Peyer's patch (tissue), 4 donors: ENCODE measurements around the gene TAS2R42. TPM values are rescaled to one million over a fixed set of nuclear protein-coding genes. Genes with fewer than 3 reads are reported as not detected.

Experiments
- DNase-seq, 3 donors: peaks; one replicate each; pipeline ENCODE4 v3.0.0-alpha.2; 2017 to 2019
- H3K27ac ChIP-seq, 4 donors: fragments of 200-600 bp; sonication (generic); one replicate each; pipeline ENCODE4 v1.5.1; 2016 to 2019
- H3K27me3 ChIP-seq, 2 donors: fragments of 200-600 bp; sonication (generic); one replicate each; pipeline ENCODE4 v1.5.1; 2019
- H3K36me3 ChIP-seq, 3 donors: fragments of 200-600 bp; sonication (generic); one replicate each; pipeline ENCODE4 v1.5.1; 2016 to 2019
- H3K4me1 ChIP-seq, 4 donors: fragments of 200-600 bp; sonication (generic); one replicate each; pipeline ENCODE4 v1.5.1; 2016 to 2019
- H3K4me3 ChIP-seq, 4 donors: fragments of 200-600 bp; sonication (generic); 1 replicate in 3 of 4; 2 replicates in 1 of 4; pipeline ENCODE4 v1.5.1; 2016 to 2019; ENCODE audit warnings: mild to moderate bottlenecking in 1 of 4
- H3K9me3 ChIP-seq, 4 donors: fragments of 200-600 bp; sonication (generic); one replicate each; pipeline ENCODE4 v1.5.1; 2016 to 2019; ENCODE audit warnings: mild to moderate bottlenecking in 1 of 4
- POLR2A ChIP-seq, 2 donors: fragments of 450-650 bp; IDR thresholded peaks; one replicate each; pipeline ENCODE4 v1.5.1; 2017; ENCODE audit warnings: antibody characterized with exemption in 2 of 2, mild to moderate bottlenecking in 2 of 2, moderate library complexity in 2 of 2
- total RNA-seq, 4 donors: library from RNA; depleted of rRNA; stranded (reverse); fragments of >200 nt; gene quantifications; one replicate each; pipeline ENCODE4 v1.1.0, GENCODE V29; 2016
- TF ChIP-seq, protein P1 (sequence below), 6 experiments: fragments of 450-650 bp in 4 of 6; fragments of 200-600 bp in 2 of 6; sonication (generic) in 1 of 6; IDR thresholded peaks; one replicate each; pipeline ENCODE4 v1.5.1; 2017 to 2019; ENCODE audit warnings: antibody characterized with exemption in 6 of 6, mild to moderate bottlenecking in 3 of 6, moderate library complexity in 1 of 6

TAS2R42 gene
- total RNA-seq, 4 donors from 2014 or later: not detected

DNA sequence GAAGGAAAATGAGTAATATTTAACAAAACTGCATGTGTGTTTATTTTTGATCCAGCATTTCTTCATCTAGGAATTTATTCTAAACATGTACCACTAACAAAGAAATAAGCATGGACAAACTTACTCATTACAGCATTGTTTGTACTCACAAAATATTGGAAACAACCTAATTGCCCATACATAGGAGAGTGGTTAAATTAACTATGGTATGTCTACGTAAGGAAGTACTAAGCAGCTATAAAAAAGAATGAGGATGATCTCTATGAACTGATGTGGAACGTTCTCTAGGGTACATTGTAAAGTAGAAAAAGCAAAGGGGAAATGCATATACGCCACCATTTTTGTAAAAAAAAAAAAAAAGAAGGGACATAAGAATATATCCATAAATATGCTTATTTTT is 17.4 kb upstream of the TAS2R42 start:
- no peak overlapping the region for H3K4me3 ChIP-seq
- no peaks in the 10 kb centered on the region for H3K36me3 ChIP-seq
- no peak for DNase-seq
- no peaks in the 10 kb centered on the region for H3K27me3 ChIP-seq
- no peaks in the 10 kb centered on the region for H3K4me1 ChIP-seq
- no peaks in the 10 kb centered on the region for H3K9me3 ChIP-seq
- TF ChIP-seq, protein P1, sequence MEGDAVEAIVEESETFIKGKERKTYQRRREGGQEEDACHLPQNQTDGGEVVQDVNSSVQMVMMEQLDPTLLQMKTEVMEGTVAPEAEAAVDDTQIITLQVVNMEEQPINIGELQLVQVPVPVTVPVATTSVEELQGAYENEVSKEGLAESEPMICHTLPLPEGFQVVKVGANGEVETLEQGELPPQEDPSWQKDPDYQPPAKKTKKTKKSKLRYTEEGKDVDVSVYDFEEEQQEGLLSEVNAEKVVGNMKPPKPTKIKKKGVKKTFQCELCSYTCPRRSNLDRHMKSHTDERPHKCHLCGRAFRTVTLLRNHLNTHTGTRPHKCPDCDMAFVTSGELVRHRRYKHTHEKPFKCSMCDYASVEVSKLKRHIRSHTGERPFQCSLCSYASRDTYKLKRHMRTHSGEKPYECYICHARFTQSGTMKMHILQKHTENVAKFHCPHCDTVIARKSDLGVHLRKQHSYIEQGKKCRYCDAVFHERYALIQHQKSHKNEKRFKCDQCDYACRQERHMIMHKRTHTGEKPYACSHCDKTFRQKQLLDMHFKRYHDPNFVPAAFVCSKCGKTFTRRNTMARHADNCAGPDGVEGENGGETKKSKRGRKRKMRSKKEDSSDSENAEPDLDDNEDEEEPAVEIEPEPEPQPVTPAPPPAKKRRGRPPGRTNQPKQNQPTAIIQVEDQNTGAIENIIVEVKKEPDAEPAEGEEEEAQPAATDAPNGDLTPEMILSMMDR (IDR thresholded peaks at IDR 0.05): no peak
- no peak for TF ChIP-seq POLR2A (IDR thresholded peaks at IDR 0.05)
- H3K27ac ChIP-seq: no peak overlapping the region

DNA sequence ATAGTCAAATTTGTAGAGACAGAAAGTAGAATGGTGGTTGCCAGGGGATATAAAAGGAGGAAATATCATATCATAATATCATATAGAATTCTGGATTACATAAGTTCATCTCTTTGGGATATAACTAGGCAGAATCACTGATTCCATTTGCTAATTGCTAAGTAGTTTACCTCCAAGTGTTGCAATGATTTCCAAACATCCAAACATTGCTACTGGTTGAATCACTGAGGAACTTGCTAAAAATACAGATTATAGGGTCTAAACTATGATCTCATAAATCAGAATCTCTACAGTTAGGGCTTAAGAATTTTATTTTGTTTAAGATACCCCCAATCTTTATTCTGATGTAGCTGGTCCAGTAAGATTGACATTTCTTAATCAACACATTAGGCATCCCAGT is 16.1 kb upstream of the TAS2R42 start:
- no peak for TF ChIP-seq POLR2A (IDR thresholded peaks at IDR 0.05)
- TF ChIP-seq, protein P1 (IDR thresholded peaks at IDR 0.05): no peak
- DNase-seq: no peak
- Histone ChIP-seq H3K4me1 (no peaks in the 10 kb centered on the region), H3K27me3 (no peaks in the 10 kb centered on the region), H3K27ac (no peak overlapping the region), H3K4me3 (no peak overlapping the region), H3K36me3 (no peaks in the 10 kb centered on the region), H3K9me3 (no peaks in the 10 kb centered on the region)

DNA sequence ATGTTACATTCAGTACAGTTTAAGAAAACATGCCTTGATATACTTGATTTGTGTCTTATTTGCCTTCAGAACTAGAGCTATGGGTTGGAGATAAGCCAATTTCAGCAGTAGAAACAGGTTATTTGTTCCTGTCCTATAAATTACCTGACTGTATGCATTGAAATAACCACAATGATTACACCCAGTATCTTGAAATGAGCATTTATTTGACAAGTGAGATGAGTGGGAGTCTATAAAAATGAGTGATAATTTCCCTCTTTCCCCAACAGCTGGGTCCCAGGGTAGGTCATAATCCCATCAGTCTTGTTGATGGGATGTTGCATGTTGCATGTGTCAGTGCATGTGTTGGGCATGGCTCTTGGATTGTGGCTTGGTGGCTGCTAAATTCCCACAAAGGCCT is 3.7 kb downstream of the TAS2R42 start:
- no peak overlapping the region for H3K4me3 ChIP-seq
- TF ChIP-seq POLR2A (IDR thresholded peaks at IDR 0.05): no peak
- TF ChIP-seq, protein P1 (IDR thresholded peaks at IDR 0.05): no peak
- H3K9me3 ChIP-seq: no peaks in the 10 kb centered on the region
- H3K36me3 ChIP-seq: no peaks in the 10 kb centered on the region
- H3K4me1 ChIP-seq: no peaks in the 10 kb centered on the region
- H3K27ac ChIP-seq: no peak overlapping the region
- DNase-seq: no peak
- no peaks in the 10 kb centered on the region for H3K27me3 ChIP-seq

DNA sequence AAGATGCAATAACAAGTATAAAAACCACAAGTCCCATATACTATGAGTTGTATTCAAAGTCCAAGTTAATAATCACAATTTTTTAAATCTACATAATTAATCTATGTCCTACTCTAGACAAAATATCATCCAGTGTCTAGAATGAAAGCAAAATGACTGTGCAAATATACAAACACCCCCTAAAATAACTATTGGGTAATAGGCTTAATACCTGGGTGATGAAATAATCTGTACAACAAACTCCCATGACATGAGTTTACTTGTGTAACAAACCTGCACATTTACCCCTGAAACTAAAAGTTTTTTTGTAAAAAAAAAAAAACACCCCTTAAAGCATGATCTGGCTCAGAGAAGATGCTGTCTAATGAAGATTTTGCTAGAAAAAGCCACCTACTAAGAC is 4.2 kb downstream of the TAS2R42 start:
- no peak overlapping the region for H3K4me3 ChIP-seq
- no peak overlapping the region for H3K27ac ChIP-seq
- TF ChIP-seq, protein P1 (IDR thresholded peaks at IDR 0.05): no peak
- no peak for TF ChIP-seq POLR2A (IDR thresholded peaks at IDR 0.05)
- H3K4me1 ChIP-seq: no peaks in the 10 kb centered on the region
- H3K36me3 ChIP-seq: no peaks in the 10 kb centered on the region
- DNase-seq: no peak
- no peaks in the 10 kb centered on the region for H3K27me3 ChIP-seq
- H3K9me3 ChIP-seq: no peaks in the 10 kb centered on the region

DNA sequence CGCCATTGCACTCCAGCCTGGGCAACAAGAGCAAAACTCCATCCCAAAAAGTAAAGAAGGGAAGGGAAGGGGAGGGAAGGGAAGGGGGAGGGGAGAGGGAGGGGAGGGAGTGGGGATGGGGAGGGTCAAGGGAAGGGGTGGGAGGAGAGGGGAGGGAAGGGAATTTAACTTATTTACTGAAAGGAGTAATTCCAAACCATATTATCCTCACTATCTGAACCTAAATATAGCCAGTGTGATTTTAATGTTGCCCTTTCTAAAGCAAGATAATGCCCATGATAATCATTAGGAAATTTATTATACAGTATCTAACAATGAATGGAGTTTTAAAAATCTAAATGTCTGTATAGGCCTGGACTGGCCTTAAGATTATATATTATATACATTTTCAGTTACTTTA is 8.5 kb downstream of the TAS2R42 start:
- no peaks in the 10 kb centered on the region for H3K27me3 ChIP-seq
- no peaks in the 10 kb centered on the region for H3K4me1 ChIP-seq
- H3K4me3 ChIP-seq: no peak overlapping the region
- H3K9me3 ChIP-seq: no peaks in the 10 kb centered on the region
- TF ChIP-seq, protein P1 (IDR thresholded peaks at IDR 0.05): no peak
- TF ChIP-seq POLR2A (IDR thresholded peaks at IDR 0.05): no peak
- H3K27ac ChIP-seq: no peak overlapping the region
- DNase-seq: no peak
- H3K36me3 ChIP-seq: no peaks in the 10 kb centered on the region

DNA sequence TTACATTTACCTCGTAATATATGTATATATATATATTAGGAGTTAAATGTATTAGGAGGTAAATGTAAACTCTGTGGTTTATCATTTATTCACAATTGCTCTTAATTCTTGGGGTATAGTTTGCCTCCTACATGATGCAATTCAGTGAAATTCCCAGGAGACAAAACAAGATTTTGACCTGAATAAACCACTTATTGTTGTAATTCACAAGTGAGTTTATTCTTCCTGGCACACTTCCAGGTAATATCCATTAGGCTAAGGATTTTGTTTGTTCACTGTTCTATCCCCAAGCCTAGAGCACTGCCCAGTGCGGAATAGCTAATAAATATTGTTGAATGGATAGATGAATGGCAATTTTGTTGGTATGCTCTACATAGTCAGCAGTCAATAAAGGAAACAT is 12.7 kb downstream of the TAS2R42 start:
- H3K4me1 ChIP-seq: peaks cover 0 to 17% (median 3%) of the 10 kb centered on the region in 4 donors

More for the DNA sequence above, 12.7 kb downstream of the TAS2R42 start:
- H3K36me3 ChIP-seq: no peaks in the 10 kb centered on the region
- no peaks in the 10 kb centered on the region for H3K27me3 ChIP-seq
- H3K9me3 ChIP-seq: no peaks in the 10 kb centered on the region
- no peak overlapping the region for H3K4me3 ChIP-seq
- DNase-seq: no peak
- TF ChIP-seq, protein P1 (IDR thresholded peaks at IDR 0.05): no peak
- H3K27ac ChIP-seq: no peak overlapping the region
